HG03097 (cell line): ENCODE measurements around the gene FAM180B.
"Not testable (repeated sequence)": the region's sequence is repeated elsewhere in the genome, so short reads cannot be mapped to it uniquely, and the experiment has no call there.

ENCODE experiments used
- ATAC-seq: cut with Tn5 transposase; IDR thresholded peaks from one replicate; pipeline ENCODE4 v1.9.1; 2021; ENCODE audit not compliant: unreplicated experiment, low FRiP score

FAM180B gene

GRCh38 chr11:47586098-47586855, at the start of gene FAM180B:
FAM180B (plus strand) TSS chr11:47586678; CDS start chr11:47586769, 91 bp downstream.
- ATAC-seq: no peak

GRCh38 chr11:47536915-47537314, 49.6 kb upstream of the FAM180B start:
- ATAC-seq: no peak

GRCh38 chr11:47538741-47539565, 47.5 kb upstream of the FAM180B start:
- no peak for ATAC-seq

GRCh38 chr11:47539681-47540039, 46.8 kb upstream of the FAM180B start:
- ATAC-seq: no peak

GRCh38 chr11:47541070-47541469, 45.4 kb upstream of the FAM180B start:
- no peak for ATAC-seq

GRCh38 chr11:47545298-47545697, 41.2 kb upstream of the FAM180B start:
- ATAC-seq: no peak

GRCh38 chr11:47546274-47546673, 40.2 kb upstream of the FAM180B start:
- not testable (repeated sequence) for ATAC-seq

GRCh38 chr11:47550288-47551047, 36.0 kb upstream of the FAM180B start:
- ATAC-seq: no peak

- no peak for ATAC-seq
Observed at GRCh38 chr11:47551086-47551485, 35.4 kb upstream of the FAM180B start.

- ATAC-seq: no peak
Observed at GRCh38 chr11:47552056-47552565, 34.4 kb upstream of the FAM180B start.

- peak; percentile 95 for ATAC-seq
Observed at GRCh38 chr11:47552566-47553405, 33.7 kb upstream of the FAM180B start, which contains the start of gene CELF1. CELF1 (minus strand) TSS chr11:47553132; CDS start chr11:47499523, 53,609 bp downstream.

- peak; percentile 24 for ATAC-seq
Observed at GRCh38 chr11:47553406-47553743, 33.1 kb upstream of the FAM180B start.

GRCh38 chr11:47557004-47557403, 29.5 kb upstream of the FAM180B start:
- ATAC-seq: not testable (repeated sequence)

GRCh38 chr11:47558695-47559094, 27.8 kb upstream of the FAM180B start:
- no peak for ATAC-seq

GRCh38 chr11:47560426-47560825, 26.1 kb upstream of the FAM180B start:
- ATAC-seq: no peak

- ATAC-seq: not testable (repeated sequence)
Observed at GRCh38 chr11:47562393-47562792, 24.1 kb upstream of the FAM180B start.

- ATAC-seq: not testable (repeated sequence)
Observed at GRCh38 chr11:47564366-47564765, 22.1 kb upstream of the FAM180B start.

GRCh38 chr11:47564933-47565339, 21.5 kb upstream of the FAM180B start:
- ATAC-seq: peak; percentile 28

GRCh38 chr11:47565340-47566148, 20.9 kb upstream of the FAM180B start, which contains the start of gene PTPMT1:
PTPMT1 (plus strand) TSS chr11:47565599; CDS start chr11:47565623, 24 bp downstream.
- peak; percentile 89 for ATAC-seq
